Measurements from ENCODE around the gene SLC17A9. TPM values are rescaled to one million over a fixed set of nuclear protein-coding genes. Genes with fewer than 3 reads are reported as not detected.

The SLC17A9 gene
- total and polyA plus RNA-seq, 10 of the 15 experiments (the other 5 are each of a cell fraction or from before 2014, with no cell fraction given): 0.72 to 74.1 (median 29.4) TPM

DNA sequence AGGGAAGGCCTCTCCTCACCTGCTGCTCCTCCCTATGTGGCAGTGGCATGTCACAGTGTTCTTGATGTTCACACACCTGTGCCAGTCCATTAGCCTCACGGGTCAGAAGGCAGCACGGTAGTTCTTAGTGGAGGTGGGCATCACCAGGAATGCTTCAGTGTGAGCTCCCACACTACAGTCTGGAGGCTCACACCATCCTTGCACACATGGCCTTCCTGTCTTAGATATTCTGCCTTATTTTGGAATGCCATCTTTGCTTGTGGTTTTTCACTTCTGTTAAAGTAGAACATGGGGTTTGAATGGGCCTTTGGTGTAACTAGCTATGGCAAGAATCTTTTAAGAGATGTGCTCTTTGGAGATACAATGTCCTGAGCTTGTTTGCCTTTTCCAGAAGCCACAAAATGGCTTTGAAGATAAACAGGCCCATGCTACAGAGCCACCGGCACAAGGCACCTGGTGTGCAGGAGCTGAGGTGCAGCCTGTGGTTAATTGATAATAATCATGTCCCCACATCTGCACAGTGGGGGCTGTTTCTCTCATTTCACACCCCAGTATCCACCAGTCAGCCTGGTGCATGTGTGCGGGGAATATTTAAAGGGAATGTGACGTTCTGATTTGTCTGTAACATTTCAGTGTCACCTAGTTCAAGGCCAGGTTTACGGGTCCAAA is 3.2 kb upstream of the SLC17A9 start:
- ATAC-seq: no peak
- ChIA-PET CTCF (interaction anchor here (0.6 to 1.9 kb wide), 5 partner anchors 30 to 857 kb away, joined by 3 to 6 read pairs (median 4); no protein-coding TSS in a partner anchor), RAD21 (ENCODE audit: unreplicated experiment) (interaction anchor here (1.0 kb wide), 1 partner anchor 12 kb away, joined by 3 read pairs; the partner anchor contains the start of gene GID8), SMC1A (ENCODE audit: uncharacterized antibody, unreplicated experiment) (interaction anchor here (1.0 kb wide), 2 partner anchors 36 to 37 kb away, joined by 3 to 4 read pairs; no protein-coding TSS in a partner anchor), POLR2A (interaction anchor here (0.9 to 1.1 kb wide), 2 partner anchors 25 to 76 kb away, joined by 3 to 4 read pairs; no protein-coding TSS in a partner anchor)
- no peak for FAIRE-seq
- in situ Hi-C loops (cut with MboI) (no loop called here), intact Hi-C loops (cut with micrococcal nuclease; ENCODE audit: unreplicated experiment) (no loop called here)
- no TSS peak for BruUV-seq (replicated peaks)
- peaks cover 7% of the 10 kb centered on the region for H3K4me1 ChIP-seq (ENCODE audit: control insufficient read depth, insufficient read depth, low read length)
- no peak for DNase-seq (ENCODE audit: low read depth, low spot score)
- H3K4me3 ChIP-seq: no peak overlapping the region
- no peak overlapping the region for H3K9ac ChIP-seq (ENCODE audit: control insufficient read depth, insufficient read depth, low read length)
- 97% methylated on average over 6 of the region's 6 CpGs for WGBS (ENCODE audit: insufficient coverage, insufficient replicate concordance, low lambda C conversion rate, missing lambda C conversion rate)
- peaks cover 20% of the 10 kb centered on the region for H3K79me2 ChIP-seq (ENCODE audit: control insufficient read depth, insufficient read depth, low read length)
- no peaks in the 10 kb centered on the region for H3K27me3 ChIP-seq (replicated peaks in 1 of 2; ENCODE audit: control insufficient read depth in 2 of 2, insufficient read depth in 2 of 2, low read length in 1 of 2)
- TF ChIP-seq, protein P1, sequence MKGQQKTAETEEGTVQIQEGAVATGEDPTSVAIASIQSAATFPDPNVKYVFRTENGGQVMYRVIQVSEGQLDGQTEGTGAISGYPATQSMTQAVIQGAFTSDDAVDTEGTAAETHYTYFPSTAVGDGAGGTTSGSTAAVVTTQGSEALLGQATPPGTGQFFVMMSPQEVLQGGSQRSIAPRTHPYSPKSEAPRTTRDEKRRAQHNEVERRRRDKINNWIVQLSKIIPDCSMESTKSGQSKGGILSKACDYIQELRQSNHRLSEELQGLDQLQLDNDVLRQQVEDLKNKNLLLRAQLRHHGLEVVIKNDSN (IDR thresholded peaks at IDR 0.05; ENCODE audit: borderline replicate concordance, extremely low read length, insufficient read depth, low read depth, low read length): no peak
- TF ChIP-seq, protein P2, sequence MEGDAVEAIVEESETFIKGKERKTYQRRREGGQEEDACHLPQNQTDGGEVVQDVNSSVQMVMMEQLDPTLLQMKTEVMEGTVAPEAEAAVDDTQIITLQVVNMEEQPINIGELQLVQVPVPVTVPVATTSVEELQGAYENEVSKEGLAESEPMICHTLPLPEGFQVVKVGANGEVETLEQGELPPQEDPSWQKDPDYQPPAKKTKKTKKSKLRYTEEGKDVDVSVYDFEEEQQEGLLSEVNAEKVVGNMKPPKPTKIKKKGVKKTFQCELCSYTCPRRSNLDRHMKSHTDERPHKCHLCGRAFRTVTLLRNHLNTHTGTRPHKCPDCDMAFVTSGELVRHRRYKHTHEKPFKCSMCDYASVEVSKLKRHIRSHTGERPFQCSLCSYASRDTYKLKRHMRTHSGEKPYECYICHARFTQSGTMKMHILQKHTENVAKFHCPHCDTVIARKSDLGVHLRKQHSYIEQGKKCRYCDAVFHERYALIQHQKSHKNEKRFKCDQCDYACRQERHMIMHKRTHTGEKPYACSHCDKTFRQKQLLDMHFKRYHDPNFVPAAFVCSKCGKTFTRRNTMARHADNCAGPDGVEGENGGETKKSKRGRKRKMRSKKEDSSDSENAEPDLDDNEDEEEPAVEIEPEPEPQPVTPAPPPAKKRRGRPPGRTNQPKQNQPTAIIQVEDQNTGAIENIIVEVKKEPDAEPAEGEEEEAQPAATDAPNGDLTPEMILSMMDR (IDR thresholded peaks at IDR 0.05 in 2 of 3, conservative IDR thresholded peaks at IDR 0.05 in 1 of 3; ENCODE audit: control insufficient read depth in 2 of 3, extremely low read depth in 1 of 3, insufficient read depth in 1 of 3, low read depth in 3 of 3, low read length in 3 of 3): no peak
- TF ChIP-seq TBL1XR1 (IDR thresholded peaks at IDR 0.05; ENCODE audit: low read depth, low read length): no peak
- TF ChIP-seq PBX3 (IDR thresholded peaks at IDR 0.05; ENCODE audit: insufficient replicate concordance, low read depth, low read length): no peak
- TF ChIP-seq POLR2A (IDR thresholded peaks at IDR 0.05; ENCODE audit: low read depth, low read length): peak; percentile 21; the same call in 1 of the 2 replicates
- TF ChIP-seq CBX5 (IDR thresholded peaks at IDR 0.05; ENCODE audit: low read depth): 0 out of 2 replicates have a peak, but pooled peaks have one; percentile 36
- no peak overlapping the region for H2AFZ ChIP-seq (ENCODE audit: control insufficient read depth, low read depth, low read length)
- no peaks in the 10 kb centered on the region for H4K20me1 ChIP-seq (ENCODE audit: control insufficient read depth, insufficient read depth)
- peaks cover 3% of the 10 kb centered on the region; the same call in 2 of the 3 replicates for H3K9me3 ChIP-seq (replicated peaks; ENCODE audit: control insufficient read depth, insufficient read depth, low read length)
- H3K36me3 ChIP-seq (ENCODE audit: control insufficient read depth in 2 of 2, insufficient read depth in 2 of 2, low read length in 1 of 2): peaks cover 20 to 28% of the 10 kb centered on the region in 2 experiments
- H3K4me2 ChIP-seq (ENCODE audit: control insufficient read depth, insufficient read depth): no peak overlapping the region
- H3K27ac ChIP-seq (ENCODE audit: control insufficient read depth, insufficient read depth): no peak overlapping the region
